ENCODE data around the gene FSTL3.

- TF ChIP-seq POLR2AphosphoS5 (IDR thresholded peaks at IDR 0.05; ENCODE audit: low read depth, low read length) (no peak), CTCF (IDR thresholded peaks at IDR 0.05) (no peak)
These were observed 27.1 kb downstream of the FSTL3 start for GRCh38 chr19:703329-703650.

Data from Panc1 (cell line).